ENCODE measurements around the gene IL1A. TPM values are rescaled to one million over a fixed set of nuclear protein-coding genes. Genes with fewer than 3 reads are reported as not detected.

IL1A gene
- total RNA-seq, 1 donor from 2014 or later, result 7.5 TPM

DNA sequence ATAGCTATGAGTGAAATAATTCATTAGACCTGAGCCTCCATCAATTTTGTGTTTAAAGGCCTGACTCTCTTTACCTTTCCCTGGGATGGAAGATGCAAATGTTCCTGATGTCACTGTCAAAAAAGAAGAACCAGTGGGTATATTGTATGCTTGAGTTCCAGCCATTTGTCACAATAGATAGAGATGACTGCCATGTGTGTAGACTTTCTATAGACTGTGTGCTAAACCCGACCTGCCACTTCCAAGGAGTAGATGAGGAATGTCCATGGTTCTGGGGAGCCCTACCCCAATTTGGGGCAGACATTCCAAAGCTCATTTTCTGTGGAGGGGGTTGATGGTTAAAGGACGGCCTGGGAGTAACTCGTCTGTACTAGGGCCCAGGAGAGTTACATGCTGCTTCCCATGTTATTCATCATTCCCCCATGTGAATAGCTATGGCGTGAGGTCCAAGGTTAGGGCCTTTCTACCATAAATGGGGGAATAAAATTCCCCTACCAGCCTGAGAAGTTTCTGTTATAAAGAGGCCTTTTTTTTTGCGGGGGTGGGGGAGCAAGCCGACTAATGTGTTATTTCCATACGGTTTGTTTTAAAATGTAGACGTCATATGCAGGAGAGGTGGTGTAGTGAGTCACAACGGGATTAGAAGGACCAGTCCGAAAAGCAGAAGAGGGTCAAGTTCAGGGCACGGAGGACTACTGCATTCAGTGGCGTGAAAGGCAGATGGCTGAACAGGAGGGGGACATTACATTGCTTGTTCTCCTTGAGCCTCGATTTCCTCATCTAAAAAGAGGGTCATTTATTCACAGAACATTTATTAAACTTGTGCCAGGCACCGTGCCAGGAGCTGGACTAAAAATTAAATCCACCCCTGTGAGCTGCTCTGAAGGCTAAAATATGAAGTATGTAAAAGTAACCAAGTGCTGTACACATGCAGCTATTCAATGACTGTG, 28.3 kb upstream of the IL1A start:
- Mint-ChIP-seq H3K27me3 (ENCODE audit: insufficient read depth) (peaks cover 2% of the 10 kb centered on the region), H3K4me3 (no peak overlapping the region), H3K4me1 (ENCODE audit: low read depth) (peaks cover 23% of the 10 kb centered on the region), H3K27ac (peak overlapping the region; percentile 63), H3K9me3 (peaks cover 11% of the 10 kb centered on the region), H3K36me3 (ENCODE audit: low read depth) (peaks cover 7% of the 10 kb centered on the region)
- no peak for DNase-seq (ENCODE audit: low spot score)
- intact Hi-C loops (cut with micrococcal nuclease), result loop anchor here (1.0 kb wide), 1 partner anchor 8 kb away; no protein-coding TSS in a partner anchor

DNA sequence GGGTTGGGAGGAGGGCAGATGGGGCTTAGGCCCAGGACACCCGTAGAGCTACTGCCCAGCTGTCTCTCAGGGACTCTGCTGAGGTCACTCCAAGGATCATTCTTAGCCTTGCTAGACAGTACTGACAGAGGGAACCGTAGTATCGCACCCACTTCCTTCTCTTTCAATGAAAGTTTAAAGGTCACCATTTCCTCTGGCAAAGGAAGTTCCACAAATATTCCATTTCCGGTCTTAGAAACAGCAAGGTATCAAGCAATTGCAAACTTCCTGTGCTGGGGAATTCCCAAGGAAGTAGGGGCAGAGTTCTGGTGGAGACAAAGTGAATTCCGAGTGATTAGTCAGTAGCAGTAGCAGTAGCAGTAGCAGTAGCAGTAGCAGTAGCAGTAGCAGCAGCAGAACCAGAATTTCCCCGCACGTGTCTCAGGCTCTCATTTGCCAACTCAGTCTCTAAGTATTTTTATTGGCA, 27.6 kb upstream of the IL1A start:
- Mint-ChIP-seq H3K9me3 (peaks cover 17% of the 10 kb centered on the region), H3K4me1 (ENCODE audit: low read depth) (peaks cover 23% of the 10 kb centered on the region)
- intact Hi-C loops (cut with micrococcal nuclease), result loop anchor here (1.0 kb wide), 1 partner anchor 8 kb away; no protein-coding TSS in a partner anchor

DNA sequence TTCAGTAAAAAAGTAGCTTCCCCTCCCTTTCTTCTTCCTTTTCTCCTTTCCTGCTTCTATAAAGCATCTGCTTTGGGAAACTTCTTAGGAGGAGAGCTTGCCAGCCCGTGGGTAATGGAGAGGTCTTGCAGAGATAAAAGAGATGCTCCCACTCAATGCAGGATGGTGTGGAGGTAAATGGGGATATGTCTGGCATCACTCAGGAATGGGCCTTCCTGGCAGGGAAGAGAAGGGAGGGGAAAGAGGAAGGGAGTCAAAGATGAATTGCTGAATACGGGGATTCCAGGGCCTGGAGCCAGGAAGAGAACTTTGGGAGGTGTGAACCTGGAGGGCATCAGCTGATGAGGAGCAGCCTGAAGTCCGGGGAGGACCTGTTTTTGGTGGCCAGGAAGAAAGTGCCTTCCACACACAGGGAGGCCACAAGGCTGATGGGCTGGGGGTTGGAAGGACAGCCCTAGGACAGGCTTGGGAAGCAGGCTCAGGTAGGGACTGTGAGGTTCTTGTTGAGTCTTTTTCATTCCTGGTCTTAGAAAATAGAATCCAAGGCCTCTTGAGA, 27.1 kb upstream of the IL1A start:
- Mint-ChIP-seq H3K4me3 (no peak overlapping the region), H3K36me3 (ENCODE audit: low read depth) (peaks cover 9% of the 10 kb centered on the region), H3K4me1 (ENCODE audit: low read depth) (peaks cover 23% of the 10 kb centered on the region), H3K27ac (peak overlapping the region; percentile 72), H3K27me3 (ENCODE audit: insufficient read depth) (peaks cover 2% of the 10 kb centered on the region), H3K9me3 (peaks cover 22% of the 10 kb centered on the region)
- intact Hi-C loops (cut with micrococcal nuclease), result no loop called here
- no peak for DNase-seq (ENCODE audit: low spot score)

More for the DNA sequence above, 27.6 kb upstream of the IL1A start:
- Mint-ChIP-seq H3K36me3 (ENCODE audit: low read depth) (peaks cover 7% of the 10 kb centered on the region), H3K4me3 (no peak overlapping the region), H3K27ac (peak overlapping the region; percentile 63), H3K27me3 (ENCODE audit: insufficient read depth) (peaks cover 2% of the 10 kb centered on the region)
- DNase-seq (ENCODE audit: low spot score), result no peak

DNA sequence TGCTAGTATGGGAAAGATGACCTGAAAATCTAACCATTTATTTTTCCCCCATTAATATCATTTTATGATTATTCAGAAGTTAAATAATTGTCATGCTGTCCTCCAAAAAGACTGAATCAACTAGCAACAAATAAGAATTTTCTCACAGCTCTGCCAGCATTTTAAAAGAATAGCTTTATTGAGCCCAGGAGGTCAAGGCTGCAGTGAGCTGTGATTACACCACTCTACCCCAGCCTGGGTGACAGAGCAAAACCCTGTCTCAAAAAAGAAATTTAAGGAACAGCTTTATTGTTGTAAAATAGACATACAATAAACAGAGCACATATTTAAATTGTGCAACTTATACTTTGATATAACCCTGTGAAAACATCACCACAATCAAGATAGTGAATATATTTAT, 24.8 kb upstream of the IL1A start:
- Mint-ChIP-seq H3K4me1 (ENCODE audit: low read depth) (peaks cover 33% of the 10 kb centered on the region), H3K9me3 (peaks cover 25% of the 10 kb centered on the region), H3K27ac (no peak overlapping the region), H3K36me3 (ENCODE audit: low read depth) (peaks cover 14% of the 10 kb centered on the region), H3K27me3 (ENCODE audit: insufficient read depth) (peaks cover under 1% of the 10 kb centered on the region), H3K4me3 (no peak overlapping the region)
- no peak for DNase-seq (ENCODE audit: low spot score)
- intact Hi-C loops (cut with micrococcal nuclease), result loop anchor here (5.0 to 10.0 kb wide), 2 partner anchors 108 to 296 kb away; no protein-coding TSS in a partner anchor

DNA sequence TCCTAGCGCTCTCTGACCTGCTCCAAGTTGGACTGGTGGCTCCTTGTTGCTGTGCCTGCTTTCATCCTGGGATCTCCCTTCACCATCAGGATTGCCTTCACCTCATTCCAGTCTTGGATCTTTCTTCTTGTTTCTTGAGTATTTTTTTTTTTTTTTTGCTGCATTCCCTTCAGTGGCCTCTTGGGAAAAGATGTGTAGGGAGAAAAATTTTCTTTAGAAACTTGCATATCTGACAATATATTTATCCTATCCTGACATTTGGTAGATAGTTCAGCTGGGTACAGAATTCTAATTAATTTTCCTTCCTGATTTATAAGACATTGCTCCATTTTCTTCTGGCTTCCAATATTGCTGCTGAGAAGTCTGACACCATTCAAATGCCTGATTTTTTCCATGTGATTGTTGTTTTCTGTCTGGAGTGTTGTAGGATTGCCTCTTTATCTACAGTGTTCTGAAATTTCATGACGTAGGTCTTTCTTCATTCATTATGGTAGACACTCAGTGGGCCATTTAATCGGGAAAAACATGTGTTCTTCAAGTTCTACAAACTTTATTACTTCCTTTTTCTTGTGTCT, 23.0 kb upstream of the IL1A start:
- Mint-ChIP-seq H3K4me1 (ENCODE audit: low read depth) (peaks cover 35% of the 10 kb centered on the region), H3K4me3 (no peak overlapping the region), H3K9me3 (peaks cover 25% of the 10 kb centered on the region), H3K27ac (no peak overlapping the region), H3K27me3 (ENCODE audit: insufficient read depth) (no peaks in the 10 kb centered on the region), H3K36me3 (ENCODE audit: low read depth) (peaks cover 11% of the 10 kb centered on the region)
- intact Hi-C loops (cut with micrococcal nuclease), result loop anchor here (5.0 to 10.0 kb wide), 2 partner anchors 110 to 297 kb away; no protein-coding TSS in a partner anchor
- no peak for DNase-seq (ENCODE audit: low spot score)

DNA sequence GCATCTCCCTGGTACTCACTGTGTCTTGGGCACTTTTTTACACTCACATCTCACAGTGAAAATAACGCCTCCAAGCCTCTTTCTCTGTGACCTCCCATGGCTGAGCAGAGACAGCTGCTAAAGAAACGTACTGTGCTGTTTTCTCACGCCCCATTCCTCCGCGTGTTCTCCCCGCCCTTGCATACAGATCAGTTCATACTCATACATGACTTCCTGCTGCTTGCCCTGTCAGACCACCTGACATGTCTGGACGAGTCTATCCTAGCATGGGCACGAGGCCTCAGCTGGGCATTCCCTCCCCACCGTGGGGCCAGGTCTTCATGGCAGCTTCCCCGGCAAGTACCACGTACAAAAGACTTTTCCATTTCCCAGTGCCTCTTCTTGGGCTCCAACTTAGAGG, 21.2 kb upstream of the IL1A start:
- intact Hi-C loops (cut with micrococcal nuclease), result loop anchor here (5.0 to 10.0 kb wide), 2 partner anchors 112 to 299 kb away; no protein-coding TSS in a partner anchor
- H3K4me3 Mint-ChIP-seq, result no peak overlapping the region
- peak overlapping the region; percentile 10 for H3K27ac Mint-ChIP-seq
- H3K27me3 Mint-ChIP-seq (ENCODE audit: insufficient read depth), result peaks cover 2% of the 10 kb centered on the region
- H3K9me3 Mint-ChIP-seq, result peaks cover 21% of the 10 kb centered on the region
- DNase-seq (ENCODE audit: low spot score), result no peak
- peaks cover 26% of the 10 kb centered on the region for H3K4me1 Mint-ChIP-seq (ENCODE audit: low read depth)
- peaks cover 11% of the 10 kb centered on the region for H3K36me3 Mint-ChIP-seq (ENCODE audit: low read depth)

DNA sequence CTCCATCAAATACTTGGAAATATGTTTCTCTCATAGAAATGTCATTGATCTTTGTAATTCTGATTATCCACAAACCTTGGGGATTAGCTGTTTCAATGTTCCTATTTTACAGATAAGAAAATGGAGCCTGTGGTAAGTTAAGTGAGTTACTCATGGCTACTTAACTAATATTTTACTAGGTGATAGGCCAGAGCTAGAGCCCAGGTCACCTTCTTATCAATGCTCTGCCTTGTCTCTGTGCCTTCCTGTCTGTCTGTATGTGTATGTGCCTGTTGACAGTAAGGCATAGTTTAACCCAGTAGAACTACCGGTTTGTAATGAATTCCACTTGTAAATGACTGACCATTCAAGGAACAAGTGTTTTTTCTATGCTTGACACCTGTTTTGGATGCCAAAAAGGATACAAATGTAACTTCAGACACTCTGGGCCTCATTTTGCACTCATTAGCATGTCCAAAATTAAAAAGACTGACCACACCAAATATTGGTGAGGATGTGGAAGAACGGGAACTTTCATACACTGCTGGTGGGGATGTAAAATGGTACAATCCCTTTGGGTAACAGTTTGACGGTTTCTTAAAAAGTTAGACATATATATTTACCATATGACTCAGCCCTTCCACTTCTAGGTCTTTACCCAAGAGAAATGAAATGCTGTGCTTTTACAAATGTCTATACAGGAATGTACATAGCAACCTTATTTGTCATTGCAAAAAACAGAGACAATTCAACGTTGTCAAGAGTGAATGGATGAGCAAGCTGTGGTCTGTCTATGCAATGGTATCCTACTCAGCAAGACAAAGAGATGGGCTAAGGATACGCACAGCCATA, 19.6 kb upstream of the IL1A start:
- no peak for DNase-seq (ENCODE audit: low spot score)
- peaks cover 36% of the 10 kb centered on the region for H3K4me1 Mint-ChIP-seq (ENCODE audit: low read depth)
- no peak overlapping the region for H3K4me3 Mint-ChIP-seq

DNA sequence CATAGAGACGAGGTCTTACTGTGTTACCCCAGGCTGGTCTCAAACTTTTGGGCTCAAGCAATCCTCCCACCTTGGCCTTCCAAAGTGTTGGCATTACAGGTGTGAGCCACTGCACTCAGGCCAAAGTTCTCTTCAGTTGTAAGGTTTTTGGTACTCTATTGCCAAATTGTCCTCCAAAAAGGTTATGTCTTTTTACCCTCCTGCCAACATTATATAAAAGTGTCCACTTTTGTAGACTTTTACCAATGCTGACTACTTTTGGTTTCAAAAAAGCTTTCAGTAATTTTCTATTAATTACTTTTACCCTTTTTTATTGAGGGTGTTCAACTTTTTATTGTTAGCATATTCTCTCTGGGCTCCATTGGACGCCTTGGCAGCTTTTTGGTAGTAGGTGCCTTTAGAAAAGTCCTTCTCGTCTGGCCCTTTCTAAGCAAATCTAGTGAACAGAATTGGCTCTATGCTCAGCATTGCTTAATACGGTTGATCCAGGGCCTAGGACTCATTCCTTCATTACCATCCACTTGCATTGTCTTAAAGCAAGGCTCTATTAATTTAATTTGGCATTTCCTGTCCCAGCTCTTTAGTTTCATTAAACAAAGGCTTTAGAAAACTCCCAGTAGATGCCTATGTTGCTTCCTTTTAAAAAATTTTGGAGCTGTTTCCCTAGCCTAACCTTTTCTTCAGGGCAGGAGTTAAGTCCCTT, 16.7 kb upstream of the IL1A start:
- Mint-ChIP-seq H3K27me3 (ENCODE audit: insufficient read depth) (peaks cover 2% of the 10 kb centered on the region), H3K4me3 (no peak overlapping the region), H3K4me1 (ENCODE audit: low read depth) (peaks cover 39% of the 10 kb centered on the region), H3K27ac (no peak overlapping the region), H3K36me3 (ENCODE audit: low read depth) (peaks cover 4% of the 10 kb centered on the region), H3K9me3 (peaks cover 7% of the 10 kb centered on the region)
- intact Hi-C loops (cut with micrococcal nuclease), result loop anchor here (10.0 kb wide), 1 partner anchor 304 kb away; no protein-coding TSS in a partner anchor
- DNase-seq (ENCODE audit: low spot score), result no peak

More for the DNA sequence above, 19.6 kb upstream of the IL1A start:
- intact Hi-C loops (cut with micrococcal nuclease), result loop anchor here (1.0 to 10.0 kb wide), 4 partner anchors 8 to 301 kb away; partner anchors contain the start of gene CKAP2L
- Mint-ChIP-seq H3K36me3 (ENCODE audit: low read depth) (peaks cover 6% of the 10 kb centered on the region), H3K27me3 (ENCODE audit: insufficient read depth) (peaks cover 2% of the 10 kb centered on the region), H3K9me3 (peaks cover 16% of the 10 kb centered on the region), H3K27ac (peak overlapping the region; percentile 93)

DNA sequence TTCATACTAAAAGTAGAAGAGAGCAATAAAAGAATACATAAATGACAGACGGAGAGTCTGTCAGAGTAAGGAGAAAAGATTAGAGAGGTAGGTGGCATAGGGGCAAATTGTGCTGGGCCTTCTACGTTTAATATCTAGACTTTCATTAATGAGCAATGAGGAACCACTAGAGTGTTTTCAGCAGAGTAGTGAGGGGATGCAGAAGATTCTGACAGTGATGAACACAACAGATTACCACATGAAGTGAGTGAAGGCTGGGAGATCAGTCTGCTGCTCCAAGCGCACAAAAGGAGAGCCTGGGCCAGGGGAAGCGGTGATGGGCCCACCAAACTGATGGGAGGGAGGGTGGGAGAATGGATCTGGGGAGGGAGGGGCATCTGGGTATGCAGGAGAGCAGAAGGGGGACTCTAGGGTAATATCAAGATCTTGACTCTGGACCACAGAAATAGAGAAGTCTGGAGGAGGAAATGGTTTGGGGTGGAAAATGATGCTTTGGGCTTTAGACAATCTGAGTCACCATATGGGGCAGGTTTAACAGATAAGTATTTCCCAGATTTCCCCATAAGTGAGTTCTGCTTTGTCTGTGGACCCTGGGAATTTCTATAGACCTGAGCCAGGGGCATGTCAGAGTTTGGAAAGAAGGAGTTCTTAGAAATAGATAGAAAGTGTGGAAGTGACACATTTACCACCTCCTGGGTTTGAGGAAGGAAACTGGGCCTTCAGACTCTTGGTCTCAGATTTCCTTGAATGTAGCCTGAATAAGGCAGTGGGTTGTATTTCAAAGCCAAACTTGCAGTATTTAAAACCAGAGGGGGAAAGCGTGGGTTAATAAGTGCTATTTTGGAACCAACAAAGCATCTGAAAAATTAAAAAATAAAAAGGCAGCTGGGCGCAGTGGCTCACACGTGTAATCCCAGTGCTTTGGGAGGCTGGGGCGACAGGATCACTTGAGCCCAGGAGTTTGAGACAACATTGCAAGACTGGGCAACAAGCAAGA, 15.0 kb upstream of the IL1A start:
- Mint-ChIP-seq H3K9me3 (peaks cover 4% of the 10 kb centered on the region), H3K4me1 (ENCODE audit: low read depth) (peaks cover 37% of the 10 kb centered on the region), H3K27me3 (ENCODE audit: insufficient read depth) (peaks cover 2% of the 10 kb centered on the region), H3K36me3 (ENCODE audit: low read depth) (peaks cover 4% of the 10 kb centered on the region), H3K4me3 (no peak overlapping the region), H3K27ac (peak overlapping the region; percentile 66)
- no peak for DNase-seq (ENCODE audit: low spot score)
- intact Hi-C loops (cut with micrococcal nuclease), result no loop called here

DNA sequence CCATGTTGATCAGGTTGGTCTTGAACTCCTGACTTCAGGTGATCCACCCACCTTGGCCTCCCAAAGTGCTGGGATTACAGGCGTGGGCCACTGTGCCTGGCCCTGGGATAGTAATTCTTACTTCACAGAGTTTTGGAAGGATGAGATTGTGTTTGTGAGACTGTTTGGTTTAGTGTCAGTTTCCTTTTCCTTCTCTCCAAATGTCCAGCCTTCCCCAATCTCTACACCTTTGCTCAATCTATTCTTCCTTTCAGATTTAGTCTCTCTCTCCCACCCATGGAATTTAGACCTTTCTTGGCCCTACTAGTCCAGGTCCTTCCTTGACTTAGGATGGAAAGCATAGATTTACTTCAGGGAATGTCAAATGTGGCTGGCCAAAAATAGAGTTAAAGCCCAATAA, 12.2 kb upstream of the IL1A start:
- intact Hi-C loops (cut with micrococcal nuclease), result no loop called here
- H3K27me3 Mint-ChIP-seq (ENCODE audit: insufficient read depth), result peaks cover under 1% of the 10 kb centered on the region
- peaks cover 38% of the 10 kb centered on the region for H3K4me1 Mint-ChIP-seq (ENCODE audit: low read depth)
- no peak for DNase-seq (ENCODE audit: low spot score)
- H3K27ac Mint-ChIP-seq, result no peak overlapping the region
- peaks cover 9% of the 10 kb centered on the region for H3K36me3 Mint-ChIP-seq (ENCODE audit: low read depth)
- peaks cover 7% of the 10 kb centered on the region for H3K9me3 Mint-ChIP-seq
- no peak overlapping the region for H3K4me3 Mint-ChIP-seq

DNA sequence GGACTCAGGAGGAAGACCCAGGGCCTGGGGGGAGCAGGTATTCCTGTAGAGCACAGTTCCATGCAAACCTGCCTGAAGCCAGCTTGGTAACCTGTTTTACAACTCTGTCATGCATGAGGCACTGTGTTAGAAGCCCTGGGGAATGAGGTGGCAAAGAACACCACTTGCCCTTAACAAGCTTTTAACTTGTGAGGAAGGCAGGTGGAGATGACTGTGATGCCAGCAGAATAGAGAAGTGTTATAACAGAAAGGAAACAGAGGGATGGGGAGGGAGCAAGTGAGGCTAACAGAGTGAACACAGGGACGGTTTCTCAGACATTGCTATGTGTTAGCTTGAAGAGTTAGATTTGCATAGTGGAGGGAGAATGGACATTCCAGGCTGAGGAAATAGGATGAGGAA, 11.5 kb upstream of the IL1A start:
- intact Hi-C loops (cut with micrococcal nuclease), result no loop called here
- H3K9me3 Mint-ChIP-seq, result peaks cover 7% of the 10 kb centered on the region
- no peak for DNase-seq (ENCODE audit: low spot score)
- no peak overlapping the region for H3K4me3 Mint-ChIP-seq
- H3K27ac Mint-ChIP-seq, result no peak overlapping the region
- peaks cover 9% of the 10 kb centered on the region for H3K36me3 Mint-ChIP-seq (ENCODE audit: low read depth)
- H3K27me3 Mint-ChIP-seq (ENCODE audit: insufficient read depth), result no peaks in the 10 kb centered on the region
- peaks cover 38% of the 10 kb centered on the region for H3K4me1 Mint-ChIP-seq (ENCODE audit: low read depth)

All from activated T-helper 1 cell treated with anti-CD3 and anti-CD28 coated beads, Interleukin-12 subunit alpha, Interleukin-12 subunit beta, Interleukin-2, Interleukin-4 antibody, amounts not matched to agents 30 ng/mL and 10 ng/mL and 1 ng/mL, durations not matched to agents 14 hours and 24 hours and 36 hours (primary cell).